Measurements from ENCODE around the gene CCR7. TPM values are rescaled to one million over a fixed set of nuclear protein-coding genes. Genes with fewer than 3 reads are reported as not detected.
A peak's percentile ranks its signal among the peaks of the same experiment; 100 is the strongest.

The CCR7 gene
- polyA plus RNA-seq, 6 donors from 2014 or later: 442 to 802 (median 622) TPM

GRCh38 chr17:40556198-40556661 is 9.0 kb downstream of the CCR7 start:
- Mint-ChIP-seq H3K4me3 (peak overlapping the region in 7 of 8 donors; percentile 25 to 85 (median 78)), H3K9me3 (no peaks in the 10 kb centered on the region), H3K27me3 (no peaks in the 10 kb centered on the region), H3K4me1 (peaks cover 85 to 100% (median 97%) of the 10 kb centered on the region in 3 donors), H3K36me3 (peaks cover 16 to 31% of the 10 kb centered on the region in 2 donors), H3K27ac (peak overlapping the region; percentile 54 to 99 (median 94))
- DNase-seq (no peak), ATAC-seq (ENCODE audit: low read depth in 2 of 2) (no peak)

- no peaks in the 10 kb centered on the region for H3K27me3 Mint-ChIP-seq
- H3K36me3 Mint-ChIP-seq: peaks cover 16 to 31% of the 10 kb centered on the region in 2 donors
- no peak for DNase-seq
- peak overlapping the region; percentile 91 to 99 (median 98) for H3K27ac Mint-ChIP-seq
- H3K9me3 Mint-ChIP-seq: no peaks in the 10 kb centered on the region
- peaks cover 83 to 100% (median 97%) of the 10 kb centered on the region in 3 donors for H3K4me1 Mint-ChIP-seq
- no peak for ATAC-seq (ENCODE audit: low read depth in 2 of 2)
- peak overlapping the region in 7 of 8 donors; percentile 48 to 92 (median 78) for H3K4me3 Mint-ChIP-seq
Measured at GRCh38 chr17:40555296-40556190, 9.7 kb downstream of the CCR7 start.

- Mint-ChIP-seq H3K4me1 (peaks cover 84 to 100% (median 97%) of the 10 kb centered on the region in 3 donors), H3K27ac (peak overlapping the region; percentile 97 to 99 (median 98)), H3K27me3 (no peaks in the 10 kb centered on the region), H3K36me3 (peaks cover 16 to 27% of the 10 kb centered on the region in 2 donors), H3K9me3 (no peaks in the 10 kb centered on the region), H3K4me3 (peak overlapping the region; percentile 78 to 92 (median 85))
- no peak for ATAC-seq (ENCODE audit: low read depth in 2 of 2)
- DNase-seq: no peak
Measured at GRCh38 chr17:40554646-40555295, 10.5 kb downstream of the CCR7 start.

- no peaks in the 10 kb centered on the region for H3K9me3 Mint-ChIP-seq
- no peaks in the 10 kb centered on the region for H3K27me3 Mint-ChIP-seq
- peak overlapping the region; percentile 97 to 99 (median 98) for H3K27ac Mint-ChIP-seq
- peak; percentile 63 for DNase-seq
- peak overlapping the region; percentile 78 to 92 (median 85) for H3K4me3 Mint-ChIP-seq
- H3K4me1 Mint-ChIP-seq: peaks cover 85 to 100% (median 98%) of the 10 kb centered on the region in 3 donors
- peaks cover 16 to 21% of the 10 kb centered on the region in 2 donors for H3K36me3 Mint-ChIP-seq
- peak; percentile 70 to 81 for ATAC-seq (ENCODE audit: low read depth in 2 of 2)
Measured at GRCh38 chr17:40553694-40554534, 11.4 kb downstream of the CCR7 start.

GRCh38 chr17:40552806-40553693 is 12.2 kb downstream of the CCR7 start:
- H3K4me1 Mint-ChIP-seq: peaks cover 88 to 100% (median 100%) of the 10 kb centered on the region in 3 donors
- H3K4me3 Mint-ChIP-seq: peak overlapping the region; percentile 78 to 92 (median 85)
- no peak for DNase-seq
- H3K36me3 Mint-ChIP-seq: peaks cover 16 to 21% of the 10 kb centered on the region in 2 donors
- no peaks in the 10 kb centered on the region for H3K9me3 Mint-ChIP-seq
- H3K27ac Mint-ChIP-seq: peak overlapping the region; percentile 97 to 99 (median 98)
- ATAC-seq (ENCODE audit: low read depth in 2 of 2): peak; percentile 2 to 5
- H3K27me3 Mint-ChIP-seq: no peaks in the 10 kb centered on the region

GRCh38 chr17:40551879-40552768 is 13.1 kb downstream of the CCR7 start:
- Mint-ChIP-seq H3K36me3 (peaks cover 16 to 21% of the 10 kb centered on the region in 2 donors), H3K27ac (peak overlapping the region; percentile 97 to 99 (median 98)), H3K4me3 (peak overlapping the region; percentile 71 to 92 (median 83)), H3K4me1 (peaks cover 89 to 100% (median 100%) of the 10 kb centered on the region in 3 donors), H3K9me3 (no peaks in the 10 kb centered on the region), H3K27me3 (no peaks in the 10 kb centered on the region)
- no peak for DNase-seq
- no peak for ATAC-seq (ENCODE audit: low read depth in 2 of 2)

- Mint-ChIP-seq H3K9me3 (no peaks in the 10 kb centered on the region), H3K36me3 (peaks cover 13 to 21% of the 10 kb centered on the region in 2 donors), H3K27me3 (no peaks in the 10 kb centered on the region), H3K4me3 (peak overlapping the region in 7 of 8 donors; percentile 51 to 92 (median 82)), H3K27ac (peak overlapping the region; percentile 97 to 99 (median 98)), H3K4me1 (peaks cover 88 to 100% (median 100%) of the 10 kb centered on the region in 3 donors)
- ATAC-seq (ENCODE audit: low read depth in 2 of 2) (no peak), DNase-seq (no peak)
Measured at GRCh38 chr17:40551091-40551878, 14.0 kb downstream of the CCR7 start.

- Mint-ChIP-seq H3K36me3 (peaks cover 13 to 20% of the 10 kb centered on the region in 2 donors), H3K4me1 (peaks cover 84 to 100% (median 97%) of the 10 kb centered on the region in 3 donors), H3K9me3 (no peaks in the 10 kb centered on the region), H3K4me3 (peak overlapping the region in 6 of 8 donors; percentile 2 to 84 (median 63)), H3K27ac (peak overlapping the region in 5 of 6 donors; percentile 6 to 99 (median 89)), H3K27me3 (no peaks in the 10 kb centered on the region)
- ATAC-seq (ENCODE audit: low read depth in 2 of 2): no peak
- no peak for DNase-seq
Measured at GRCh38 chr17:40550608-40551007, 14.7 kb downstream of the CCR7 start.

GRCh38 chr17:40548982-40549685 is 16.1 kb downstream of the CCR7 start:
- peak overlapping the region; percentile 80 to 99 (median 92) for H3K27ac Mint-ChIP-seq
- DNase-seq (no peak), ATAC-seq (ENCODE audit: low read depth in 2 of 2) (no peak)
- no peaks in the 10 kb centered on the region for H3K9me3 Mint-ChIP-seq
- peaks cover 5 to 6% of the 10 kb centered on the region in 2 donors for H3K36me3 Mint-ChIP-seq
- no peaks in the 10 kb centered on the region for H3K27me3 Mint-ChIP-seq
- peak overlapping the region in 7 of 8 donors; percentile 23 to 84 (median 73) for H3K4me3 Mint-ChIP-seq
- H3K4me1 Mint-ChIP-seq: peaks cover 72 to 90% (median 83%) of the 10 kb centered on the region in 3 donors

GRCh38 chr17:40548491-40548981 is 16.7 kb downstream of the CCR7 start:
- no peak for ATAC-seq (ENCODE audit: low read depth in 2 of 2)
- no peaks in the 10 kb centered on the region for H3K9me3 Mint-ChIP-seq
- H3K27me3 Mint-ChIP-seq: no peaks in the 10 kb centered on the region
- peaks cover 66 to 86% (median 77%) of the 10 kb centered on the region in 3 donors for H3K4me1 Mint-ChIP-seq
- no peak for DNase-seq
- H3K4me3 Mint-ChIP-seq: peak overlapping the region in 7 of 8 donors; percentile 12 to 84 (median 66)
- H3K36me3 Mint-ChIP-seq: no peaks in the 10 kb centered on the region
- peak overlapping the region; percentile 33 to 98 (median 89) for H3K27ac Mint-ChIP-seq
